ENCODE measurements around the gene SLC18B1. TPM values are rescaled to one million over a fixed set of nuclear protein-coding genes. Genes with fewer than 3 reads are reported as not detected.
A peak's percentile ranks its signal among the peaks of the same experiment; 100 is the strongest.
"Not testable (repeated sequence)": the region's sequence is repeated elsewhere in the genome, so short reads cannot be mapped to it uniquely, and the experiment has no call there.

SLC18B1 gene
- total RNA-seq, 1 donor from 2014 or later = 10.2 TPM

- DNase-seq = peak; percentile 84
Observed at GRCh38 chr6:132798869-132799538, 567 bp upstream of the SLC18B1 start.

- no peak for DNase-seq
Observed at GRCh38 chr6:132795461-132795860, 3.0 kb downstream of the SLC18B1 start.

GRCh38 chr6:132792510-132792909 is 5.9 kb downstream of the SLC18B1 start:
- no peak for DNase-seq

DNA sequence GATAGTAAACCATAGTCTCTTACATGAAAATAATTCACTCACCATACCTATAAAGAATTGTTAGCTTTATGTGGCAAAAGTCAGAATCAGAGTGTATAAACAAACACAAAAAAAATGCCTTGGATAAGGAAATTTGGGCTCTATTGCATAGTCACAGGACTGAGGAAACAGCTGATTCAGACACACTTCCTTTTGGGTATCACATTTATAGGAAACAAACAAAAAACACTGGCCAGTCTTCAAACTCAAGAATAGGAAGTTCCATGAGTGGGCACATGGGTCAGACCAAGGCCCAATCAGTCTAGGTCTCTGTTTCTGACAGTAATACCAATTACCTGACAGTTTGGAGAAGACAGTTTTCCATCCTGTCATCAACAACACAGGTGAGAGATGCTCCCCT is 8.0 kb downstream of the SLC18B1 start:
- DNase-seq = no peak

DNA sequence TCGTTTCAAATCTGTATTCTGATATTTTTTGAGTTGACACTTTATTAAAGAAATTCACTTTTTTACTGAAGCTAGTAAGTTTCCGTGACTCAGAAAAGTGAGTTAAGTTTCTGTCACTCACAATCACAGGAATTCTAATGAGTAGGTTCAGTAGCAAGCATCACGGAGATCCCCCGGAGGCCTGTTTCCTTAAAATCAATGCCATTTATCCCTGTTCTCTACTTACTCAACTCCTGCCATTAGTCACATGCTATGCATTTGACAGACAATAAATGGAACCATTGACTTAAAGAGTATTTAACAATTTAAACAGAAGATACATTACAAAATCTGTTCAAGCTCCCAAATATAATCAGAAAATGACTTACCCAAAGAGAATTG is 9.1 kb downstream of the SLC18B1 start:
- DNase-seq = no peak

- no peak for DNase-seq
Observed at GRCh38 chr6:132788658-132789395, 9.6 kb downstream of the SLC18B1 start.

DNA sequence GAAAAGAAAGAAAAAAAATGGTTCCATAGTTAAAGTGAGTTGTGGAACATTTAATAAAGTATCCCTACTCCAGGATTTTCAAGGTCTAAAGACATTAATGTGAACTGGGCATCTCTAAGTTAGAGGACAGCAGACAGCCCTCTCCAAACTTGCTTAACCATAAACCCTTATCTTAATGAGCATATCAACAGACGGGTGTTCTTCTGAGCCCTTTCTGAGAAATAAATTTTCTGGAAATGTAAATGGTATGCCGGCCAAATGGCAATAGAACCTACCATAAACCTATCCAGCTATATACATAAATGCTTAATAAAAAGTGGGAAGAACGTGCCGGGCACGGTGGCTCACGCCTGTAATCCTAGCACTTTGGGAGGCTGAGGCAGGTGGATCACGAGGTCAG is 12.5 kb downstream of the SLC18B1 start:
- DNase-seq = no peak

DNA sequence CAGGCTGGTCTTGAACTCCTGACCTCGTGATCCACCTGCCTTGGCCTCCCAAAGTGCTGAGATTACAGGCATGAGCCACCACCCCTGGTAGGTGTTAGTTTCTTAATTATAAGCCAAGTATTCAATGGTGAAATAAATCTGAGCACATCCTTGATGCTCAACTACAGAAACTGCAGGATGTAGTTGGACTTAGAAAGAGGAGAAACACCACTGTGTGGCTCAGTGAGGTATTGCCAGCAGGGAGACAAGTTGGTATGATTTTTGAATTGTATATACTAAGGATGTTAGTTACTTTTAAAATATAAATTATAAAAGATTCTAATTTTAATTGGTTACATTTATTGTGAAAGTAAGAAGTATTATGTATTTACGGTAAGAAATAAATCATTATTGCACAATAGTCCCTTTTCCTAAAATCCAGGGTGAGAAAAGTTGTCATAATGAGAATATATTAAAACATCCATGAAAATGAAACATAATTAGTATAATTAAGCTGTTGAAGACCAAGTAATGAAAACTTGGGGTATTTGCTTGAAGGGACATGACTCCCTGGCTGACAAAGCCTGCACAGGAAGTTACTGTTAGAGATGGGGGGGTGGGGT is 17.6 kb downstream of the SLC18B1 start:
- DNase-seq = no peak

GRCh38 chr6:132777881-132778280 is 20.6 kb downstream of the SLC18B1 start:
- not testable (repeated sequence) for DNase-seq

GRCh38 chr6:132768051-132768517 is 30.4 kb downstream of the SLC18B1 start:
- peak; percentile 8 for DNase-seq

- no peak for DNase-seq
Observed at GRCh38 chr6:132765560-132765959, 32.9 kb downstream of the SLC18B1 start.

DNA sequence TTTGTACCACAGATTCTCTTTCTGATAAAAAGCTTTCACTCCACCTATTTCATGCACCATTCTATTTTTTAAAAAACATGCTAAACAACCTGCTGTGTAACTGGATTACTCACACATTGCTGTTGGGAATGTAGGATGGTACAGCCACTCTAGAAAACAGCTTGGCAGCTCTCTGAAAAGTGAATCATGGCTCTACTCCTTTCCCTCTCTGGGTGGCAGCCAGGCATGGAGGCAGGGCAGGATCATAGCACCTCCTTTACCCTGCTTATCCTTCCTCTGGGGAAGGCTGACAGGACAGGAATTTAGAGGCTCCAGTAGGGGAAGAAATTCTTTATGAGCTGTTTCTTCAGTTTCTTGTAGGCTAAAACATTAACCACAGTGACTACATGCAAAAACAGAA is 34.1 kb downstream of the SLC18B1 start:
- no peak for DNase-seq

- peak; percentile 11 for DNase-seq
Observed at GRCh38 chr6:132763269-132763668, 35.2 kb downstream of the SLC18B1 start.

GRCh38 chr6:132760256-132760655 is 38.2 kb downstream of the SLC18B1 start:
- no peak for DNase-seq

DNA sequence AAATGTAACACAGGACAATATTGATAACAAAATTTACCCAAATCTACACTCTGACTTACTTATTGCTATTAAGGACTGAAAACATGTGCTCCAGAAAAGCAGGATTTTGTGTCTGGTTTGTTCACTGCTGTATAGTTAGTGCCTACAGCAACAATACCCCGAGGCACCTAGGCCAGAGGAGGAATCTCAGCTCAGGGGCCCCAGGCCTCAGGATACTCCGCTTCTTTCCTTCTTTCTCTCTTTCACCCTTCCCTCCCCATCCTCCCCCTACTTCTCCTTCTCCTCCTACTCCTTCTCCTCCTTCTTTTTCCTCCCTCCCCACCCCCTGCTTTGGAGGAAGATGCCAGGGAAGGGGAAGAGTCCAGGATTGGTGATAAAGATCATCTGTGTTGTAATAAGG is 39.7 kb downstream of the SLC18B1 start:
- no peak for DNase-seq

DNA sequence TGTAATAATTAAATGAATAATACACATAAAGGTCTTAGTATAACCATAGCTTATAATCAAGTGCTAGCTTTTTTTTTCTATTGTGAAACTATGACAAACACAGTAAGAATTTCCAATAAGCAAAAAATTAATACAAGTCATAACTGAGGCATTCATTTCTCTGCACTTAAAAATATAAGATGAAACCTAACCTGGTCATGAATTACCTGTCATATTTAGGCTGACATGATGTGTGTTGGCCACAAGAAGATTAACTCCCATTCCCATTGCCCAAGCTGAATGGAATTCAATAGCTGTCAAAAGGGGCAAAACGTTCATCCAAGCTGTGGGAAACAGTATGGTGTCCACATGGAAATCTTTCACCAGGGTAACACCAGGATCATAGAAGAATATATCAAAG is 46.2 kb downstream of the SLC18B1 start:
- no peak for DNase-seq

DNA sequence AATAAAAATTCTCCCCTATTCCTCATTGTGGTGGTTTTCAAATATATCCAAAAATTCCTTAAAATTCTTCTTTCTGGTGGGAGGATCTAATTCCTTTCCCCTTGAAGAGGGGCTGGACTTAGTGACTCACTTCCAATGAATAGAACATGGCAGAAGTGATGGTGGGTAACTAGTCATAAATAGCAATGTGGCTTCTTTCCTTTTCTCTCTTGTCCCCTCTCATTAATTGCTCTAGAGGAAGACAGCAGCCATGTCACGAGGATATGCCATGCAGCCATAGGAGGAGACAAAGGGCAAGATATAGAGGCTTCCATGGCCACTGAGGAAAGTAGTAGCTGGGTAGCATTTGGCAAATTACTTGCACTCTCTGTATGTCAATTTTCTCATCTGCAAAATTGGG is 46.6 kb downstream of the SLC18B1 start:
- no peak for DNase-seq

DNA sequence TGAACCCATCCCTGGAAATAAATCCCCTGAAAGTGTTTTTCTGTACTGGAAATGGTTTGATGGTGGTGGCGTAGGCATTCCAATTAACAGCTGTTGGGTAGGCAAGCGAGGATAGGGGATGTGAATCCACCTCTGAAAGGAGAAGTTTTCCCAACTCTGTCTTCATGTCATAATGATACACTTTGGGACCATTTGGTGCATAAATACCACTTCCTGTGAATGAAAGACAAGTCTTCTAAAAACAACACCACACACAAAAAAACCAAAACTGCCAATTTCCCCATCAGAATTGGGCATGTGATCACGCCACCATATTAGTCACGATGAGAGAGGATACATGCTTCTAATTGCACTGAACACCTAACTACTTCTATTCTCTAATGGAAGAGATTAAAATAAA is 47.1 kb downstream of the SLC18B1 start:
- DNase-seq = no peak

- peak; percentile 16 for DNase-seq
Observed at GRCh38 chr6:132750455-132751248, 47.8 kb downstream of the SLC18B1 start.

DNA sequence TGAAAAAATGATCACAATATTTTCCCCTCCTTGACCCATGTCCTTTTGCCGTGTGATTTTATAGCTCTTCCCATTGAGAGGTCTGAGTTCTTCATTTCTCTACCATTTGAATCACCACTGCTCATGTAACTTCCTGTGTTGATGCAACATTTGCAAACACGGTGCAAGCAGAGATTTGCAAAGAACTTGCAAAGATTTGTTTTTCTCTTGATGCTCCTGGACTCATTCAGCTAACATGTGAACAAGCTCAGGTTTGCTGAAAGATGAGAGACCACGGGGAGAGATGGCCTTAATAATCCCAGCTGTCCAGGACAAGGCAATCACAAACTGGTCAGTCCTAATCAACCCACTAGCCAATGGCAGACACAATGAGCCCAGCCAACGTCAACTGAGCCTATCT is 49.3 kb downstream of the SLC18B1 start:
- no peak for DNase-seq

GRCh38 chr6:132748446-132748845 is 50.0 kb downstream of the SLC18B1 start:
- no peak for DNase-seq

DNA sequence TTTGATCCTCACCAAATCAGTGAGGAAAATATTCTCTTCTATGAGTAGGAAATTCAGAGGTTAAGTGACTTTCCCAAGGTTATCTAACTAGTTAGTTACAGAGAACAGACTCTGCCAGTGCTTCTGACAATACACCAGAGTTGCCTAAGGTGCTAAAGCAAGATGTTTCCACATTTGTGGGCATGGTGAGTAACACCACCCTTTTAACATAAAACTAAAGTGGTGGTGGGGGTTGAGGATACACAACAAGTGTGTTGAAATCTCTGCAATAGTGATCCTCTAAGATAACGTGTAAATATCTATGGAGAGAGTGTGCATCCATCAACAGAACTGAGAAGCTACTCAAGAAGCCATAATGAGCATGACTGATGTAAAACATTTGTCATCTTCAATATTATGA is 52.4 kb downstream of the SLC18B1 start:
- no peak for DNase-seq

- peak; percentile 14 for DNase-seq
Observed at GRCh38 chr6:132742495-132742894, 55.9 kb downstream of the SLC18B1 start.
